OCI-LY7 (cell line): Measurements from ENCODE around the gene MTM1. TPM values are rescaled to one million over a fixed set of nuclear protein-coding genes. Genes with fewer than 3 reads are reported as not detected.

ENCODE experiments used
- BruUV-seq: library from RNA; stranded (reverse); fragments of 400-500 nt; replicated peaks from 2 replicates; lab custom pipeline; 2021; lab: Mats Ljungman, UMichigan
- CTCF ChIA-PET: fragments of 300-600 bp; sonication (Branson Sonifier 250); formaldehyde crosslinking; loops from one replicate; lab custom pipeline; 2022; ENCODE audit warnings: antibody characterized with exemption; ENCODE audit not compliant: unreplicated experiment; lab: Charles Lee
- POLR2A ChIA-PET: fragments of 300-600 bp; sonication (Branson Sonifier 250); formaldehyde crosslinking; loops from one replicate; lab custom pipeline; 2022; ENCODE audit warnings: antibody characterized with exemption; lab: Charles Lee
- DNase-seq: peaks from one replicate; pipeline ENCODE4 v3.0.0-alpha.2; 2015; ENCODE audit warnings: low spot score
- H2AFZ ChIP-seq: fragments of 200-600 bp; sonication (generic), shearing (Covaris generic); 2 replicates; pipeline ENCODE4 v1.6.1; 2014; ENCODE audit warnings: mild to moderate bottlenecking, antibody characterized with exemption, low read length, moderate library complexity
- H3K27ac ChIP-seq: fragments of 200-600 bp; sonication (generic); 2 replicates; pipeline ENCODE4 v1.5.1; 2014; ENCODE audit warnings: mixed run types, low read depth, mild to moderate bottlenecking, moderate library complexity, low read length, inconsistent platforms; ENCODE audit not compliant: poor library complexity, severe bottlenecking
- H3K36me3 ChIP-seq: fragments of 200-600 bp; sonication (generic); 2 replicates; pipeline ENCODE4 v1.6.1; 2014; ENCODE audit warnings: mild to moderate bottlenecking, antibody characterized with exemption, low read length, moderate library complexity, mixed read lengths; ENCODE audit not compliant: insufficient read depth
- H3K4me1 ChIP-seq: fragments of 200-600 bp; sonication (generic); 2 replicates; pipeline ENCODE4 v1.5.1; 2014; ENCODE audit warnings: mild to moderate bottlenecking, low read length; ENCODE audit not compliant: insufficient read depth, poor library complexity, severe bottlenecking
- H3K4me2 ChIP-seq: fragments of 200-600 bp; sonication (generic); 2 replicates; pipeline ENCODE4 v1.6.1; 2014; ENCODE audit warnings: mild to moderate bottlenecking, low read length
- H3K4me3 ChIP-seq: fragments of 200-600 bp; sonication (generic); 2 replicates; pipeline ENCODE4 v1.5.1; 2014; ENCODE audit warnings: mild to moderate bottlenecking, low read depth, low read length; ENCODE audit not compliant: poor library complexity, severe bottlenecking
- H3K79me2 ChIP-seq: fragments of 200-600 bp; sonication (generic); 2 replicates; pipeline ENCODE4 v1.6.1; 2016; ENCODE audit warnings: low read depth, mild to moderate bottlenecking, low read length, moderate library complexity, mixed read lengths; ENCODE audit not compliant: insufficient read depth
- H3K9me2 ChIP-seq: fragments of 200-600 bp; sonication (generic); 2 replicates; pipeline ENCODE4 v1.6.1; 2016; ENCODE audit warnings: mild to moderate bottlenecking, low read length, mixed read lengths; ENCODE audit not compliant: insufficient read depth
- H3K9me3 ChIP-seq: fragments of 200-600 bp; sonication (generic); 2 replicates; pipeline ENCODE4 v1.6.1; 2014; ENCODE audit warnings: mild to moderate bottlenecking, mixed run types, low read length, mixed read lengths
- H4K20me1 ChIP-seq: fragments of 200-600 bp; sonication (generic); 2 replicates; pipeline ENCODE4 v1.6.1; 2014; ENCODE audit warnings: mild to moderate bottlenecking, antibody characterized with exemption, low read length, moderate library complexity, mixed read lengths; ENCODE audit not compliant: insufficient read depth
- CTCF ChIP-seq: fragments of 200-600 bp; sonication (generic); conservative IDR thresholded peaks from 2 replicates; pipeline ENCODE4 v1.5.1; 2014; ENCODE audit warnings: mild to moderate bottlenecking, antibody characterized with exemption, low read length, moderate library complexity, mixed read lengths
- EZH2phosphoT487 ChIP-seq: fragments of 200-600 bp; sonication (generic); IDR thresholded peaks from 2 replicates; pipeline ENCODE4 v1.6.1; 2018; ENCODE audit warnings: low read depth, borderline replicate concordance, mild to moderate bottlenecking, mixed run types, antibody characterized with exemption, low read length, moderate library complexity, mixed read lengths
- intact Hi-C: fragments of 100-400 bp; cut with micrococcal nuclease; formaldehyde crosslinking; loops from one replicate; pipeline ENCODE4 v1.10.0; 2022; ENCODE audit not compliant: unreplicated experiment
- total RNA-seq, 2 experiments: library from RNA; depleted of rRNA in 1 of 2; stranded (reverse); fragments of >200 nt in 1 of 2; shearing (Covaris generic) in 1 of 2; gene quantifications; 2 replicates each; pipeline ENCODE4 v1.2.3, GENCODE V29; 2014 to 2022

Gene MTM1
- total RNA-seq, 2 experiments from 2014 or later = 6.0 to 19.7 TPM

GRCh38 chrX:150548684-150549083 lies 19.7 kb upstream of the MTM1 start:
- Histone ChIP-seq H3K9me3 (no peaks in the 10 kb centered on the region), H3K4me1 (no peaks in the 10 kb centered on the region), H3K4me3 (no peak overlapping the region), H3K79me2 (no peaks in the 10 kb centered on the region), H4K20me1 (no peaks in the 10 kb centered on the region), H3K4me2 (no peak overlapping the region), H2AFZ (no peak overlapping the region), H3K9me2 (no peaks in the 10 kb centered on the region), H3K27ac (no peak overlapping the region), H3K36me3 (no peaks in the 10 kb centered on the region)
- TF ChIP-seq EZH2phosphoT487 (no peak), CTCF (no peak)
- intact Hi-C loops = no loop called here
- BruUV-seq = no TSS peak
- ChIA-PET POLR2A (no interaction called here), CTCF (no interaction called here)
- DNase-seq = no peak

- H3K79me2 ChIP-seq = no peaks in the 10 kb centered on the region
- TF ChIP-seq EZH2phosphoT487 (no peak), CTCF (no peak)
- no peaks in the 10 kb centered on the region for H3K36me3 ChIP-seq
- no peaks in the 10 kb centered on the region for H3K9me2 ChIP-seq
- no peak overlapping the region for H3K4me2 ChIP-seq
- CTCF ChIA-PET = no interaction called here
- BruUV-seq = no TSS peak
- no peaks in the 10 kb centered on the region for H3K4me1 ChIP-seq
- no peak overlapping the region for H3K4me3 ChIP-seq
- H3K9me3 ChIP-seq = no peaks in the 10 kb centered on the region
- H2AFZ ChIP-seq = no peak overlapping the region
- intact Hi-C loops = no loop called here
- no peak for DNase-seq
- POLR2A ChIA-PET = no interaction called here
- H4K20me1 ChIP-seq = no peaks in the 10 kb centered on the region
- no peak overlapping the region for H3K27ac ChIP-seq
Measured at GRCh38 chrX:150551963-150552362, 16.5 kb upstream of the MTM1 start.

- Histone ChIP-seq H3K27ac (no peak overlapping the region), H3K9me2 (no peaks in the 10 kb centered on the region), H3K36me3 (no peaks in the 10 kb centered on the region), H3K4me1 (no peaks in the 10 kb centered on the region), H3K4me3 (no peak overlapping the region), H3K9me3 (no peaks in the 10 kb centered on the region), H2AFZ (no peak overlapping the region), H3K4me2 (no peak overlapping the region), H4K20me1 (no peaks in the 10 kb centered on the region), H3K79me2 (no peaks in the 10 kb centered on the region)
- ChIA-PET CTCF (no interaction called here), POLR2A (interaction anchor here (0.6 kb wide), 1 partner anchor 608 kb away, joined by 3 read pairs; no protein-coding TSS in a partner anchor)
- no peak for DNase-seq
- no TSS peak for BruUV-seq
- TF ChIP-seq CTCF = no peak
- TF ChIP-seq EZH2phosphoT487 = no peak
- intact Hi-C loops = no loop called here
Measured at GRCh38 chrX:150558424-150558823, 10.0 kb upstream of the MTM1 start.
